PC-3 (cell line): ENCODE results near the gene RASD2.
"Not testable (repeated sequence)": the region's sequence is repeated elsewhere in the genome, so short reads cannot be mapped to it uniquely, and the experiment has no call there.

Experiments
- EZH2 ChIP-seq: fragments of 300-600 bp; sonication (generic); IDR thresholded peaks from one replicate; pipeline ENCODE4 v1.6.1; 2017; ENCODE audit warnings: antibody characterized with exemption, mild to moderate bottlenecking, low read length; ENCODE audit not compliant: unreplicated experiment
- EZH2phosphoT487 ChIP-seq: fragments of 300-600 bp; sonication (generic); IDR thresholded peaks from 2 replicates; pipeline ENCODE4 v1.6.1; 2018; ENCODE audit warnings: mild to moderate bottlenecking, antibody characterized with exemption, low read length, borderline replicate concordance
- TF ChIP-seq, protein P1 (sequence below): fragments of 300-600 bp; sonication (generic); conservative IDR thresholded peaks from 2 replicates; pipeline ENCODE4 v1.5.1; 2017; ENCODE audit warnings: antibody characterized with exemption, low read depth, mild to moderate bottlenecking, low read length

DNA sequence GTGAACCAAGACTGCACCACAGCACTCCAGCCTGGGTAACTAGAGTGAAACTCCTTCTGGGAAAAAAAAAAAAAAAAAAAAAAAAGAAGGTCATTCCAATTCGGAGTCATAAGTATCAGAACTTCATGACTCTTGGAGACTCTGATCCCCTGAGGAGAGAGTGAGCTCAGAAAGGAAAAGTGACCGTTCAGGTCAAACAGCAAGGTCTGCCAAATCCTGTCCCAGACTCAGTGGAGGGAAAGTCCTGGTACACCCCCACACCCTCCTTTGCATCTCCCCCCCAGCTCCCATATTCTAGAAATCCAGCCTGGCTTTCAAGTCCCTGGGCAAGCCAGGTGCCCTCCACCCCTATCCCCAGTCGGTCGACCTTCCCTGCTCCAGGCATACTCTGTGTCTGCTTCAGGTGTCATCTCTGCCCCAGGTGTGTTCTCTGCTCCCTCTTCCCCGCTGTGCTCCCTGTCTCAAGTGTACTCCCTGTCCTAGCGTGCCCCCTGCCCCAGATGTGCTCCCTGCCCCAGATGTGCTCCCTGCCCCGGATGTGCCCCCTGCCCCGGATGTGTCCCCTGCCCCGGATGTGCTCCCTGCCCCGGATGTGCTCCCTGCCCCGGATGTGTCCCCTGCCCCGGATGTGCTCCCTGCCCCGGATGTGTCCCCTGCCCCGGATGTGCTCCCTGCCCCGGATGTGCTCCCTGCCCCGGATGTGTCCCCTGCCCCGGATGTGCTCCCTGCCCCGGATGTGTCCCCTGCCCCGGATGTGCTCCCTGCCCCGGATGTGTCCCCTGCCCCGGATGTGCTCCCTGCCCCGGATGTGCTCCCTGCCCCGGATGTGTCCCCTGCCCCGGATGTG is 49.3 kb upstream of the RASD2 start:
- TF ChIP-seq, protein P1, sequence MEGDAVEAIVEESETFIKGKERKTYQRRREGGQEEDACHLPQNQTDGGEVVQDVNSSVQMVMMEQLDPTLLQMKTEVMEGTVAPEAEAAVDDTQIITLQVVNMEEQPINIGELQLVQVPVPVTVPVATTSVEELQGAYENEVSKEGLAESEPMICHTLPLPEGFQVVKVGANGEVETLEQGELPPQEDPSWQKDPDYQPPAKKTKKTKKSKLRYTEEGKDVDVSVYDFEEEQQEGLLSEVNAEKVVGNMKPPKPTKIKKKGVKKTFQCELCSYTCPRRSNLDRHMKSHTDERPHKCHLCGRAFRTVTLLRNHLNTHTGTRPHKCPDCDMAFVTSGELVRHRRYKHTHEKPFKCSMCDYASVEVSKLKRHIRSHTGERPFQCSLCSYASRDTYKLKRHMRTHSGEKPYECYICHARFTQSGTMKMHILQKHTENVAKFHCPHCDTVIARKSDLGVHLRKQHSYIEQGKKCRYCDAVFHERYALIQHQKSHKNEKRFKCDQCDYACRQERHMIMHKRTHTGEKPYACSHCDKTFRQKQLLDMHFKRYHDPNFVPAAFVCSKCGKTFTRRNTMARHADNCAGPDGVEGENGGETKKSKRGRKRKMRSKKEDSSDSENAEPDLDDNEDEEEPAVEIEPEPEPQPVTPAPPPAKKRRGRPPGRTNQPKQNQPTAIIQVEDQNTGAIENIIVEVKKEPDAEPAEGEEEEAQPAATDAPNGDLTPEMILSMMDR = not testable (repeated sequence)
- TF ChIP-seq EZH2phosphoT487, EZH2: not testable (repeated sequence)
